Measurements from ENCODE around the gene SVIL. TPM values are rescaled to one million over a fixed set of nuclear protein-coding genes. Genes with fewer than 3 reads are reported as not detected.

The SVIL gene
- total RNA-seq, 1 experiment from 2014 or later = 166 TPM

DNA sequence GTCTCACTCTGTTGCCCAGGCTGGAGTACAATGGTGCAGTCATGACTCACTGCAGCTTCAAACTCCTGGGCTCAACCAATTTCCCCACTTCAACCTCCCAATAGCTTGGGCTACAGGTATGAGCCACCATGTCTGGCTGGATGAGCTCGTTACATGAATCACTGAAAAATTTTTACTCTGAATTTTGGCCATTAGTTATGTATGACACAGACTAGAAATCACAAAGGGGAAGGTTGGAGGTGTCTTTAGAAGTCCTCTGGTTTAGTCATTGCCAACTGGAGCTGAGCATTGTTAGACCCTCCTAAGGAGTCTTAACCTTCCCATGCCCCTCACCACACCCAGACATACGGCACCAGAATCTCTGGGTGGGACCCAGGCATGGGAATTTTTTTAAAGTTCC, 34.7 kb downstream of the SVIL start:
- H3K79me2 ChIP-seq (ENCODE audit: low read depth) = peaks cover 9% of the 10 kb centered on the region; the same call in 1 of the 2 replicates

DNA sequence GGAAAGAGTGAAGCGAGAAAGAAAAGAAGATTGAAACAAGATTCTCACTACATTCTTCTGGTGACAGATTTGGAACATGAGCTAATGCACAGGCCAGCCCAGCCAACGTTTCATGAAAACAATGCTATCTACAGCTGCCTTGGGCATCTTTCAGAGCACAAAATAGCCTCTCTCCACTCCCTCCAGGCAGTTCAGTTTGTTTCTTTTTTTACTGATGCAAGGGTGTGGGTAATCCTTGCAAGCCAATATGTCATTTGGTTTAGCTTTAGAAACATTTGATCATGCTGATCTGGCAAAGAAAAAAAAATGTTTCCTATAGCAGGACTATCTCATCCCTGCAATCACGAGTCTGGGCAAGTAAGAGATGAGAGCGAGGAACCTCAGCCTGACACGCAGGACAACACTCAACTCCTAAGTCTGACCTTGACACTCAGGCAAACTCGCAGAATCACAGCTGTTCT, 35.9 kb downstream of the SVIL start:
- Histone ChIP-seq H3K79me2 (ENCODE audit: low read depth) (0 out of 2 replicates have a peak, but pooled peaks cover 10% of the 10 kb centered on the region), H3K4me1 (replicated peaks; ENCODE audit: insufficient read depth) (no peaks in the 10 kb centered on the region), H3K27me3 (ENCODE audit: insufficient read depth, low read depth) (no peaks in the 10 kb centered on the region), H3F3A (ENCODE audit: insufficient read depth, low read depth) (no peaks in the 10 kb centered on the region), H4K20me1 (ENCODE audit: insufficient read depth) (no peaks in the 10 kb centered on the region), H3K4me2 (no peak overlapping the region), H3K36me3 (ENCODE audit: low read depth) (no peaks in the 10 kb centered on the region), H3K27ac (no peak overlapping the region), H3K9me3 (ENCODE audit: insufficient read depth, low read depth) (no peaks in the 10 kb centered on the region), H2AFZ (no peak overlapping the region), H3K4me3 (no peak overlapping the region), H3K9me2 (ENCODE audit: insufficient read depth) (no peaks in the 10 kb centered on the region)
- TF ChIP-seq EZH2 (IDR thresholded peaks at IDR 0.05; ENCODE audit: low read depth) = no peak
- TF ChIP-seq CTCF (conservative IDR thresholded peaks at IDR 0.05) = no peak
- DNase-seq = no peak
- ChIA-PET CTCF (no interaction called here), POLR2A (ENCODE audit: unreplicated experiment) (no interaction called here)
- BruUV-seq (replicated peaks) = no TSS peak
- intact Hi-C loops (cut with micrococcal nuclease; ENCODE audit: unreplicated experiment) = loop anchor here (5.0 kb wide), 1 partner anchor 403 kb away; no protein-coding TSS in a partner anchor

More for the DNA sequence above, 34.7 kb downstream of the SVIL start:
- Histone ChIP-seq H3K9me3 (ENCODE audit: insufficient read depth, low read depth) (no peaks in the 10 kb centered on the region), H3K4me1 (replicated peaks; ENCODE audit: insufficient read depth) (no peaks in the 10 kb centered on the region), H3K27me3 (ENCODE audit: insufficient read depth, low read depth) (no peaks in the 10 kb centered on the region), H3K36me3 (ENCODE audit: low read depth) (no peaks in the 10 kb centered on the region), H2AFZ (no peak overlapping the region), H3F3A (ENCODE audit: insufficient read depth, low read depth) (no peaks in the 10 kb centered on the region), H3K27ac (no peak overlapping the region), H3K4me2 (no peak overlapping the region), H3K9me2 (ENCODE audit: insufficient read depth) (no peaks in the 10 kb centered on the region), H4K20me1 (ENCODE audit: insufficient read depth) (no peaks in the 10 kb centered on the region), H3K4me3 (no peak overlapping the region)
- no TSS peak for BruUV-seq (replicated peaks)
- POLR2A ChIA-PET (ENCODE audit: unreplicated experiment) = interaction anchor here (0.6 kb wide), 1 partner anchor 42 kb away, joined by 3 read pairs; no protein-coding TSS in a partner anchor
- TF ChIP-seq EZH2 (IDR thresholded peaks at IDR 0.05; ENCODE audit: low read depth) (no peak), CTCF (conservative IDR thresholded peaks at IDR 0.05) (no peak)
- intact Hi-C loops (cut with micrococcal nuclease; ENCODE audit: unreplicated experiment) = no loop called here
- CTCF ChIA-PET = no interaction called here
- no peak for DNase-seq

GRCh38 chr10:29596826-29597225, 37.9 kb downstream of the SVIL start:
- no TSS peak for BruUV-seq (replicated peaks)

More at GRCh38 chr10:29596826-29597225, 37.9 kb downstream of the SVIL start:
- H4K20me1 ChIP-seq (ENCODE audit: insufficient read depth) = no peaks in the 10 kb centered on the region
- 0 out of 2 replicates have a peak, but pooled peaks cover 16% of the 10 kb centered on the region for H3K79me2 ChIP-seq (ENCODE audit: low read depth)
- POLR2A ChIA-PET (ENCODE audit: unreplicated experiment) = no interaction called here
- H3K27me3 ChIP-seq (ENCODE audit: insufficient read depth, low read depth) = no peaks in the 10 kb centered on the region
- intact Hi-C loops (cut with micrococcal nuclease; ENCODE audit: unreplicated experiment) = loop anchor here (5.0 kb wide), 1 partner anchor 405 kb away; no protein-coding TSS in a partner anchor
- no peaks in the 10 kb centered on the region for H3K9me3 ChIP-seq (ENCODE audit: insufficient read depth, low read depth)
- no peak overlapping the region for H2AFZ ChIP-seq
- DNase-seq = no peak
- no peaks in the 10 kb centered on the region for H3K4me1 ChIP-seq (replicated peaks; ENCODE audit: insufficient read depth)
- H3K4me3 ChIP-seq = no peak overlapping the region
- TF ChIP-seq CTCF (conservative IDR thresholded peaks at IDR 0.05) (no peak), EZH2 (IDR thresholded peaks at IDR 0.05; ENCODE audit: low read depth) (no peak)
- H3K27ac ChIP-seq = no peak overlapping the region
- peaks cover 3% of the 10 kb centered on the region; the same call in 1 of the 2 replicates for H3F3A ChIP-seq (ENCODE audit: insufficient read depth, low read depth)
- no peaks in the 10 kb centered on the region for H3K9me2 ChIP-seq (ENCODE audit: insufficient read depth)
- H3K36me3 ChIP-seq (ENCODE audit: low read depth) = no peaks in the 10 kb centered on the region
- CTCF ChIA-PET = interaction anchor here (0.6 to 0.8 kb wide), 2 partner anchors 69 to 83 kb away, joined by 4 to 11 read pairs; no protein-coding TSS in a partner anchor
- no peak overlapping the region for H3K4me2 ChIP-seq
